K562 (cell line): ENCODE data around the gene WWP2. TPM values are rescaled to one million over a fixed set of nuclear protein-coding genes. Genes with fewer than 3 reads are reported as not detected.
"Not testable (repeated sequence)": the region's sequence is repeated elsewhere in the genome, so short reads cannot be mapped to it uniquely, and the experiment has no call there.

Experiments
- ATAC-seq: fragments of 200-7000 bp; cut with Tn5 transposase; 3 replicates; pipeline ENCODE4 v1.9.1; 2020; ENCODE audit warnings: moderate library complexity
- BruUV-seq: library from RNA; stranded (reverse); fragments of 400-500 nt; replicated peaks from 2 replicates; lab custom pipeline; 2021; lab: Mats Ljungman, UMichigan
- CTCF ChIA-PET: fragments of 300-600 bp; formaldehyde crosslinking; extraction: SDS; loops from one replicate; lab custom pipeline; 2021; ENCODE audit warnings: low intra/inter-chr PET ratio; lab: Yijun Ruan, JAX
- POLR2A ChIA-PET: fragments of 300-600, 350-650 bp; sonication (Branson Sonifier 250); formaldehyde crosslinking; extraction: SDS; loops from one replicate; lab custom pipeline; 2021; ENCODE audit warnings: antibody characterized with exemption, inconsistent platforms; lab: Yijun Ruan, JAX
- DNase-seq, 4 experiments: peaks; one replicate each; pipeline versions ENCODE4 v3.0.0 to v3.0.0-alpha.2; 2011 to 2018; ENCODE audit warnings: low spot score in 3 of 4, mixed read lengths in 3 of 4; ENCODE audit errors: extremely low read depth in 1 of 4
- FAIRE-seq: peaks from 2 replicates; lab custom pipeline; 2011; peaks lifted over from hg19 to GRCh38; lab: Jason Lieb, UNC
- H2AFZ ChIP-seq: 2 replicates; pipeline ENCODE4 v1.6.0; 2011; ENCODE audit warnings: low read depth, low read length, control low read depth, inconsistent platforms
- H3K27ac ChIP-seq: fragments of 200-600 bp; 3 replicates; pipeline ENCODE4 v1.8.0; 2011; ENCODE audit warnings: low read depth, mild to moderate bottlenecking, control low read depth, inconsistent platforms, low read length, moderate library complexity, mixed read lengths; ENCODE audit errors: extremely low read depth
- H3K27me3 ChIP-seq, 2 experiments: fragments of 300-600 bp in 1 of 2; 2 replicates in 1 of 2; 3 replicates in 1 of 2; pipeline versions ENCODE4 v1.6.0 to v1.8.0; 2011; ENCODE audit warnings: inconsistent platforms in 2 of 2, low read length in 2 of 2, mild to moderate bottlenecking in 1 of 2, mixed read lengths in 1 of 2, moderate library complexity in 1 of 2; ENCODE audit not compliant: control insufficient read depth in 2 of 2, insufficient read depth in 2 of 2
- H3K36me3 ChIP-seq: fragments of 300-600 bp; 3 replicates; pipeline ENCODE4 v1.8.0; 2011; ENCODE audit warnings: mild to moderate bottlenecking, low read length, inconsistent platforms; ENCODE audit not compliant: control insufficient read depth, insufficient read depth
- H3K4me1 ChIP-seq, 2 experiments: fragments of 200-600 bp in 1 of 2; replicated peaks in 1 of 2; 2 replicates in 1 of 2; 3 replicates in 1 of 2; pipeline versions ENCODE4 v1.5.1 to v1.8.0; 2011; ENCODE audit warnings: inconsistent platforms in 2 of 2, low read length in 2 of 2, mild to moderate bottlenecking in 1 of 2, mixed read lengths in 1 of 2, moderate library complexity in 1 of 2; ENCODE audit not compliant: control insufficient read depth in 2 of 2, insufficient read depth in 2 of 2
- H3K4me2 ChIP-seq: 2 replicates; pipeline ENCODE4 v1.6.1; 2011; ENCODE audit warnings: low read length, control low read depth, inconsistent platforms, mixed read lengths; ENCODE audit not compliant: insufficient read depth
- H3K4me3 ChIP-seq: fragments of 200-600 bp; sonication (generic), shearing (Covaris generic); 2 replicates; pipeline ENCODE4 v1.5.1; 2016; ENCODE audit warnings: control low read depth, inconsistent platforms
- H3K79me2 ChIP-seq: fragments of 200-600 bp; 3 replicates; pipeline ENCODE4 v1.8.0; 2011; ENCODE audit warnings: low read length, inconsistent platforms; ENCODE audit not compliant: control insufficient read depth, insufficient read depth
- H3K9ac ChIP-seq, 2 experiments: 2 replicates each; pipeline versions ENCODE4 v1.6.0 to v1.6.1; 2011; ENCODE audit warnings: low read depth in 2 of 2, low read length in 2 of 2, control low read depth in 1 of 2, inconsistent platforms in 1 of 2, mild to moderate bottlenecking in 1 of 2, mixed read lengths in 1 of 2; ENCODE audit not compliant: insufficient read depth in 1 of 2
- H3K9me1 ChIP-seq: one replicate; pipeline ENCODE4 v1.6.0; 2011; ENCODE audit warnings: inconsistent platforms, mild to moderate bottlenecking, low read length, moderate library complexity; ENCODE audit not compliant: control insufficient read depth, insufficient read depth
- H3K9me3 ChIP-seq: replicated peaks from 2 replicates; pipeline ENCODE4 v1.5.1; 2011; ENCODE audit warnings: low read depth, low read length, inconsistent platforms; ENCODE audit not compliant: control insufficient read depth, insufficient read depth
- H4K20me1 ChIP-seq: replicated peaks from 2 replicates; pipeline ENCODE4 v1.6.1; 2011; ENCODE audit warnings: low read length, inconsistent platforms, mixed read lengths; ENCODE audit not compliant: control insufficient read depth, insufficient read depth
- WGBS: fragments of 100-300 bp; shearing (Covaris generic); methylation state at CpG from one replicate; pipeline ENCODE4 v1.1.6; 2016; ENCODE audit warnings: low coverage, mixed read lengths; ENCODE audit not compliant: insufficient coverage; ENCODE audit errors: missing lambda C conversion rate; 5-methylcytosine and 5-hydroxymethylcytosine counted together
- in situ Hi-C: fragments of 300-500 bp; cut with MboI; formaldehyde crosslinking; loops from 4 replicates; pipeline ENCODE4 v1.15.0; 2018; ENCODE audit warnings: inconsistent platforms, mixed read lengths
- intact Hi-C: fragments of 100-400 bp; cut with micrococcal nuclease; formaldehyde crosslinking; loops from 2 replicates; pipeline ENCODE4 v1.14.2; 2022
- polyA plus RNA-seq, 8 experiments: library from polyadenylated mRNA; depleted of rRNA in 4 of 8; stranded (reverse) in 5 of 8; unstranded in 3 of 8; fragments of >200 nt; fragmentation: Nextera tagmentation in 2 of 8; fragmentation: Illumina TruSeq in 1 of 8; extraction: Ambion mirVana in 2 of 8; extraction: Trizol in 1 of 8; gene quantifications; 2 replicates each; pipeline versions ENCODE4 v1.2.1 to v1.2.3, GENCODE V29; 2011 to 2014; ENCODE audit warnings: inconsistent platforms in 1 of 8, missing spikeins in 1 of 8
- total RNA-seq, 7 experiments: library from RNA; depleted of rRNA in 6 of 7; stranded (reverse); fragments of >200 nt in 6 of 7; fragmentation: Illumina TruSeq in 2 of 7; extraction: Trizol in 2 of 7; gene quantifications; 2 replicates each; pipeline versions ENCODE4 v1.2.1 to v1.2.3, GENCODE V29; 2011 to 2021; ENCODE audit warnings: low replicate concordance in 1 of 7

WWP2 gene
- total and polyA plus RNA-seq, 9 of the 15 experiments (the other 6 are each of a cell fraction or from before 2014, with no cell fraction given), result 1.9 to 34.4 (median 14.6) TPM

- POLR2A ChIA-PET, H3K9me1 ChIP-seq, FAIRE-seq, intact Hi-C loops, in situ Hi-C loops, DNase-seq, H3K4me3 ChIP-seq, ATAC-seq, H3K9ac ChIP-seq, H3K4me1 ChIP-seq, H3K27me3 ChIP-seq, H2AFZ ChIP-seq, CTCF ChIA-PET, H3K4me2 ChIP-seq, BruUV-seq, H3K79me2 ChIP-seq, H3K9me3 ChIP-seq, H3K36me3 ChIP-seq, H4K20me1 ChIP-seq, H3K27ac ChIP-seq: not testable (repeated sequence)
- WGBS, result 17% methylated on average over 1 of the region's 4 CpGs
Observed at GRCh38 chr16:69969657-69970056, 207.5 kb downstream of the WWP2 start.

- H3K79me2 ChIP-seq, FAIRE-seq, DNase-seq, H3K4me2 ChIP-seq, POLR2A ChIA-PET, ATAC-seq, H2AFZ ChIP-seq, H4K20me1 ChIP-seq, in situ Hi-C loops, intact Hi-C loops, H3K9me1 ChIP-seq, H3K27me3 ChIP-seq, H3K9ac ChIP-seq, H3K4me3 ChIP-seq, H3K27ac ChIP-seq, H3K36me3 ChIP-seq, BruUV-seq, CTCF ChIA-PET, H3K4me1 ChIP-seq, H3K9me3 ChIP-seq: not testable (repeated sequence)
- WGBS, result 0% methylated on average over 4 of the region's 7 CpGs
Observed at GRCh38 chr16:69972120-69972519, 210.0 kb downstream of the WWP2 start.
